A673 (cell line): ENCODE measurements around the gene WDR82. TPM values are rescaled to one million over a fixed set of nuclear protein-coding genes. Genes with fewer than 3 reads are reported as not detected.

Experiments
- BruUV-seq: library from RNA; stranded (reverse); fragments of 400-500 nt; replicated peaks from 2 replicates; lab custom pipeline; 2021; lab: Mats Ljungman, UMichigan
- CTCF ChIA-PET: fragments of 300-600 bp; sonication (Branson Sonifier 250); formaldehyde crosslinking; loops from one replicate; lab custom pipeline; 2022; ENCODE audit warnings: antibody characterized with exemption; lab: Charles Lee
- POLR2A ChIA-PET: fragments of 300-600 bp; sonication (Branson Sonifier 250); formaldehyde crosslinking; loops from one replicate; lab custom pipeline; 2022; ENCODE audit warnings: antibody characterized with exemption; ENCODE audit not compliant: low non-redundant PET; lab: Charles Lee
- DNase-seq: peaks from one replicate; pipeline ENCODE4 v3.0.0-alpha.2; 2015; ENCODE audit warnings: low spot score
- H3K27ac ChIP-seq: fragments of 200-600 bp; sonication (generic); 2 replicates; pipeline ENCODE4 v1.5.1; 2016; ENCODE audit warnings: mixed run types, low read depth, mild to moderate bottlenecking, mixed read lengths, antibody characterized with exemption, low read length; ENCODE audit not compliant: poor library complexity, severe bottlenecking
- H3K27me3 ChIP-seq: fragments of 200-600 bp; sonication (generic); replicated peaks from 2 replicates; pipeline ENCODE4 v1.6.1; 2017; ENCODE audit warnings: mixed run types, low read depth, mild to moderate bottlenecking, mixed read lengths, antibody characterized with exemption, low read length; ENCODE audit not compliant: insufficient read depth, poor library complexity
- H3K36me3 ChIP-seq: fragments of 200-600 bp; sonication (generic); 2 replicates; pipeline ENCODE4 v1.6.1; 2016; ENCODE audit warnings: mixed run types, mild to moderate bottlenecking, mixed read lengths, antibody characterized with exemption, low read length; ENCODE audit not compliant: insufficient read depth, poor library complexity, severe bottlenecking
- H3K4me1 ChIP-seq: fragments of 200-600 bp; sonication (generic); 2 replicates; pipeline ENCODE4 v1.6.1; 2017; ENCODE audit warnings: mixed run types, mild to moderate bottlenecking, mixed read lengths, antibody characterized with exemption, low read length; ENCODE audit not compliant: insufficient read depth, poor library complexity, severe bottlenecking
- H3K4me3 ChIP-seq: fragments of 200-600 bp; sonication (generic); 2 replicates; pipeline ENCODE4 v1.5.1; 2016; ENCODE audit warnings: low read depth, mixed run types, mild to moderate bottlenecking, mixed read lengths, low read length; ENCODE audit not compliant: poor library complexity, severe bottlenecking
- H3K9me3 ChIP-seq: fragments of 200-600 bp; sonication (generic); 2 replicates; pipeline ENCODE4 v1.6.1; 2016; ENCODE audit warnings: mixed run types, low read depth, mild to moderate bottlenecking, mixed read lengths, antibody characterized with exemption, low read length; ENCODE audit not compliant: poor library complexity, severe bottlenecking
- EZH2 ChIP-seq: fragments of 200-600 bp; sonication (generic); IDR thresholded peaks from 2 replicates; pipeline ENCODE4 v1.6.1; 2017; ENCODE audit warnings: borderline replicate concordance, low read depth, mild to moderate bottlenecking, mixed read lengths, antibody characterized with exemption, low read length; ENCODE audit not compliant: poor library complexity, severe bottlenecking
- intact Hi-C: fragments of 100-400 bp; cut with micrococcal nuclease; formaldehyde crosslinking; loops from one replicate; pipeline ENCODE4 v1.10.0; 2022; ENCODE audit not compliant: unreplicated experiment
- total RNA-seq: library from RNA; stranded (reverse); gene quantifications from 2 replicates; pipeline ENCODE4 v1.2.3, GENCODE V29; 2021
- TF ChIP-seq, protein P1 (sequence below): fragments of 300-800, 200-600 bp; sonication (generic); conservative IDR thresholded peaks from 2 replicates; pipeline ENCODE4 v1.5.1; 2017; ENCODE audit warnings: low read depth, mild to moderate bottlenecking, antibody characterized with exemption, low read length, moderate library complexity, mixed read lengths

Gene WDR82
- total RNA-seq, 1 experiment from 2014 or later = 54.3 TPM

DNA sequence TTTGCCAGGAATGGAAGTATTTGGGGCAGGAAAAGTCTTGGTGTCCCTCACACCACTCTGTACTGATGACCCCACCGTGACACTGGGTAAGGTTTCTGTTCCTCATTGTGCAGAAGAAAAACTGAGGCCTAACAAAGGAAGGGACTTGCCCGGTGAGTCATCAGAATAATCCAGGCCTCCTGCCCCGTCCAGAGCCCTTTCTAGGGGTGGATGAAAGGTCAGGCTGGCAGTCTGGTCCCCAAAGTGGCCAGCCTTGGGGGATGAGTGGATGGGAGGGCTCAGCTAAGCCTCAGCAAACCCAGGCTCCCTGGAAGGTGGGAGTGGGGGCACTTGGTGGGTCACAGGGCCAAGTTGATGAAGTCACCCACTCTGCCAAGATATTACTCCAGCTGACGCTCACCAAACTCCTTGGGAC is 35.3 kb upstream of the WDR82 start:
- Histone ChIP-seq H3K36me3 (no peaks in the 10 kb centered on the region), H3K4me3 (no peak overlapping the region), H3K9me3 (no peaks in the 10 kb centered on the region), H3K27ac (no peak overlapping the region), H3K4me1 (no peaks in the 10 kb centered on the region), H3K27me3 (no peaks in the 10 kb centered on the region)
- ChIA-PET CTCF (no interaction called here), POLR2A (no interaction called here)
- intact Hi-C loops = no loop called here
- TF ChIP-seq, protein P1, sequence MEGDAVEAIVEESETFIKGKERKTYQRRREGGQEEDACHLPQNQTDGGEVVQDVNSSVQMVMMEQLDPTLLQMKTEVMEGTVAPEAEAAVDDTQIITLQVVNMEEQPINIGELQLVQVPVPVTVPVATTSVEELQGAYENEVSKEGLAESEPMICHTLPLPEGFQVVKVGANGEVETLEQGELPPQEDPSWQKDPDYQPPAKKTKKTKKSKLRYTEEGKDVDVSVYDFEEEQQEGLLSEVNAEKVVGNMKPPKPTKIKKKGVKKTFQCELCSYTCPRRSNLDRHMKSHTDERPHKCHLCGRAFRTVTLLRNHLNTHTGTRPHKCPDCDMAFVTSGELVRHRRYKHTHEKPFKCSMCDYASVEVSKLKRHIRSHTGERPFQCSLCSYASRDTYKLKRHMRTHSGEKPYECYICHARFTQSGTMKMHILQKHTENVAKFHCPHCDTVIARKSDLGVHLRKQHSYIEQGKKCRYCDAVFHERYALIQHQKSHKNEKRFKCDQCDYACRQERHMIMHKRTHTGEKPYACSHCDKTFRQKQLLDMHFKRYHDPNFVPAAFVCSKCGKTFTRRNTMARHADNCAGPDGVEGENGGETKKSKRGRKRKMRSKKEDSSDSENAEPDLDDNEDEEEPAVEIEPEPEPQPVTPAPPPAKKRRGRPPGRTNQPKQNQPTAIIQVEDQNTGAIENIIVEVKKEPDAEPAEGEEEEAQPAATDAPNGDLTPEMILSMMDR = no peak
- no peak for TF ChIP-seq EZH2
- DNase-seq = no peak
- no TSS peak for BruUV-seq

- ChIA-PET POLR2A (no interaction called here), CTCF (no interaction called here)
- Histone ChIP-seq H3K27me3 (no peaks in the 10 kb centered on the region), H3K4me3 (no peak overlapping the region), H3K4me1 (no peaks in the 10 kb centered on the region), H3K9me3 (no peaks in the 10 kb centered on the region), H3K36me3 (no peaks in the 10 kb centered on the region), H3K27ac (no peak overlapping the region)
- no peak for DNase-seq
- no TSS peak for BruUV-seq
- TF ChIP-seq, protein P1 = no peak
- no peak for TF ChIP-seq EZH2
- intact Hi-C loops = no loop called here
Observed at GRCh38 chr3:52313188-52313773, 34.8 kb upstream of the WDR82 start.

GRCh38 chr3:52311576-52312119 is 33.2 kb upstream of the WDR82 start:
- BruUV-seq = no TSS peak
- CTCF ChIA-PET = no interaction called here
- Histone ChIP-seq H3K4me3 (no peak overlapping the region), H3K36me3 (no peaks in the 10 kb centered on the region), H3K27ac (no peak overlapping the region), H3K27me3 (no peaks in the 10 kb centered on the region), H3K9me3 (no peaks in the 10 kb centered on the region), H3K4me1 (no peaks in the 10 kb centered on the region)
- no peak for DNase-seq
- intact Hi-C loops = no loop called here
- no peak for TF ChIP-seq EZH2
- TF ChIP-seq, protein P1 = no peak
- POLR2A ChIA-PET = no interaction called here
